Transverse colon (tissue), 4 donors: ENCODE measurements around the gene SSX2IP. TPM values are rescaled to one million over a fixed set of nuclear protein-coding genes. Genes with fewer than 3 reads are reported as not detected.

Experiments used
- DNase-seq: peaks from one replicate; pipeline ENCODE4 v3.0.0-alpha.2; 2019
- H3K27ac ChIP-seq, 4 donors: fragments of 200-600 bp; sonication (generic); 2 replicates each; pipeline ENCODE4 v1.5.1; 2016 to 2018; ENCODE audit warnings: inconsistent platforms in 4 of 4
- H3K27me3 ChIP-seq: fragments of 200-600 bp; sonication (generic); 2 replicates; pipeline ENCODE4 v1.5.1; 2017; ENCODE audit warnings: inconsistent platforms
- H3K36me3 ChIP-seq, 4 donors: fragments of 200-600 bp; sonication (generic); 2 replicates each; pipeline ENCODE4 v1.5.1; 2017 to 2019; ENCODE audit warnings: inconsistent platforms in 4 of 4
- H3K4me1 ChIP-seq, 4 donors: fragments of 200-600 bp; sonication (generic); 2 replicates each; pipeline ENCODE4 v1.5.1; 2017 to 2020; ENCODE audit warnings: inconsistent platforms in 4 of 4
- H3K4me3 ChIP-seq, 4 donors: fragments of 200-600 bp; sonication (generic); 1 replicate in 1 of 4; 2 replicates in 3 of 4; pipeline versions ENCODE4 v1.5.1 to v1.6.1; 2017 to 2019; ENCODE audit warnings: inconsistent platforms in 4 of 4
- H3K9me3 ChIP-seq, 2 donors: fragments of 200-600 bp; sonication (generic); 2 replicates each; pipeline ENCODE4 v1.5.1; 2017 to 2019; ENCODE audit warnings: inconsistent platforms in 2 of 2
- EP300 ChIP-seq: sonication (generic); formaldehyde crosslinking; IDR thresholded peaks from one replicate; pipeline ENCODE4 v1.6.1; 2017; ENCODE audit warnings: antibody characterized with exemption, low read depth
- POLR2A ChIP-seq: fragments of 450-650 bp; IDR thresholded peaks from one replicate; pipeline ENCODE4 v1.6.1; 2016; ENCODE audit warnings: antibody characterized with exemption, mild to moderate bottlenecking, moderate library complexity
- POLR2AphosphoS5 ChIP-seq, 3 donors: sonication (generic); formaldehyde crosslinking; IDR thresholded peaks; one replicate each; pipeline ENCODE4 v1.6.1; 2016; ENCODE audit warnings: antibody characterized with exemption in 3 of 3
- WGBS, 2 donors: methylation state at CpG; one replicate each; pipeline ENCODE4 v1.1.5; 2018; ENCODE audit warnings: low coverage in 1 of 2; 5-methylcytosine and 5-hydroxymethylcytosine counted together
- in situ Hi-C, 4 donors: fragments of 200-750 bp; cut with MboI; loops; one replicate each; pipeline versions ENCODE4 v1.15.0 to v1.15.1; 2017; ENCODE audit warnings: low sequenced_read_pairs in 3 of 4, low pct_ligation_motif_present in 1 of 4, low pct_unique_long_range_greater_than_20kb in 1 of 4
- intact Hi-C: fragments of 100-400 bp; cut with DNase I; formaldehyde crosslinking; loops from one replicate; pipeline ENCODE4 v1.15.1; 2023; ENCODE audit warnings: low total_unique reads
- total RNA-seq, 4 donors: library from RNA; depleted of rRNA; stranded (reverse); fragments of >200 nt; gene quantifications; one replicate each; pipeline ENCODE4 v1.1.0, GENCODE V29; 2016
- TF ChIP-seq, protein P1 (sequence below), 5 experiments: fragments of 200-600 bp in 3 of 5; fragments of 450-650 bp in 2 of 5; sonication (generic) in 3 of 5; IDR thresholded peaks; 1 replicate in 2 of 5; 2 replicates in 3 of 5; pipeline ENCODE4 v1.5.1; 2016 to 2017; ENCODE audit warnings: antibody characterized with exemption in 5 of 5, inconsistent platforms in 3 of 5, mild to moderate bottlenecking in 2 of 5, moderate library complexity in 1 of 5

SSX2IP gene
- total RNA-seq, 4 donors from 2014 or later: 7.1 to 15.2 (median 11.4) TPM

DNA sequence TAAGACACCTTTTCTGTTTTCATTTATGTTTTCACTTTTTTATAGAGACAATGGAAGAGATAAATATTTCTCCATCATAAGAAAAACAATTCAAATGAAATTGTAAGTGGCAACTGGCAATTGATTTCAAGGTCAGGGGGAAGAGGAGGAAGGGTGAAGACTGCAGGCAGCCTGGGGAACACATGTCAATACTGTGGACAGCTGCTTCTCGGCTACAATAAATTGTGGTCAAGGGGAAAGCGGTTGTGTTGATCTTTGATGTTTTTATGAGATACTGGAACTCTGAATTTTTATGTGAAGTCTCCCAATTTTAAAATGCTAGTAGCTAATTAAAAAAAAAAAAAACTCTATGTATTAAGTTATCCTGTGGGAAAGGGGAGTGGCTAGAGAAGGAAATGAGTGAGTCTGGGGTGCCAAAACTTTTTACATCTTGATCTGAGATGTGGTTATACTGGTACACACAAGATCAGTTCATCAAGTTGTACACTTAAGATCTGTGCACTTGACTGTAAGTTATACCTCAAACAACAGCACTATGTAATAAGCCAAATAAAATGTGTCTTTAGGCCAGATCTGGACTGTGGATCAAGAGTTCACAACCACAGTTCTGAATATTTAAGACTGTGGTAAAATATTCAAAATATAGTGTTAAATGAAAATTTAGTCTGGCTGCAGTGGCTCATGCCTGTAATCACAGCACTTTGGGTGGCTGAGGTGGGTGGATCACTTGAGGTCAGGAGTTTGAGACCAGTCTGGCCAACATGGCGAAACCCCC is 18.0 kb downstream of the SSX2IP start:
- TF ChIP-seq, protein P1, sequence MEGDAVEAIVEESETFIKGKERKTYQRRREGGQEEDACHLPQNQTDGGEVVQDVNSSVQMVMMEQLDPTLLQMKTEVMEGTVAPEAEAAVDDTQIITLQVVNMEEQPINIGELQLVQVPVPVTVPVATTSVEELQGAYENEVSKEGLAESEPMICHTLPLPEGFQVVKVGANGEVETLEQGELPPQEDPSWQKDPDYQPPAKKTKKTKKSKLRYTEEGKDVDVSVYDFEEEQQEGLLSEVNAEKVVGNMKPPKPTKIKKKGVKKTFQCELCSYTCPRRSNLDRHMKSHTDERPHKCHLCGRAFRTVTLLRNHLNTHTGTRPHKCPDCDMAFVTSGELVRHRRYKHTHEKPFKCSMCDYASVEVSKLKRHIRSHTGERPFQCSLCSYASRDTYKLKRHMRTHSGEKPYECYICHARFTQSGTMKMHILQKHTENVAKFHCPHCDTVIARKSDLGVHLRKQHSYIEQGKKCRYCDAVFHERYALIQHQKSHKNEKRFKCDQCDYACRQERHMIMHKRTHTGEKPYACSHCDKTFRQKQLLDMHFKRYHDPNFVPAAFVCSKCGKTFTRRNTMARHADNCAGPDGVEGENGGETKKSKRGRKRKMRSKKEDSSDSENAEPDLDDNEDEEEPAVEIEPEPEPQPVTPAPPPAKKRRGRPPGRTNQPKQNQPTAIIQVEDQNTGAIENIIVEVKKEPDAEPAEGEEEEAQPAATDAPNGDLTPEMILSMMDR (IDR thresholded peaks at IDR 0.05): no peak
- TF ChIP-seq EP300 (no peak), POLR2AphosphoS5 (IDR thresholded peaks at IDR 0.05) (no peak)
- H3K27me3 ChIP-seq: no peaks in the 10 kb centered on the region
- no peak overlapping the region for H3K27ac ChIP-seq
- in situ Hi-C loops (no loop called here), intact Hi-C loops (loop anchor here (10.0 kb wide), 1 partner anchor 83 kb away; no protein-coding TSS in a partner anchor)
- H3K36me3 ChIP-seq: no peaks in the 10 kb centered on the region
- DNase-seq: no peak
- H3K4me1 ChIP-seq: peaks cover 0 to 4% (median 0%) of the 10 kb centered on the region in 4 donors
- H3K4me3 ChIP-seq: no peak overlapping the region
- no peaks in the 10 kb centered on the region for H3K9me3 ChIP-seq
- 71 to 82% methylated on average over 2 to 3 of the region's 3 CpGs for WGBS, 2 donors

DNA sequence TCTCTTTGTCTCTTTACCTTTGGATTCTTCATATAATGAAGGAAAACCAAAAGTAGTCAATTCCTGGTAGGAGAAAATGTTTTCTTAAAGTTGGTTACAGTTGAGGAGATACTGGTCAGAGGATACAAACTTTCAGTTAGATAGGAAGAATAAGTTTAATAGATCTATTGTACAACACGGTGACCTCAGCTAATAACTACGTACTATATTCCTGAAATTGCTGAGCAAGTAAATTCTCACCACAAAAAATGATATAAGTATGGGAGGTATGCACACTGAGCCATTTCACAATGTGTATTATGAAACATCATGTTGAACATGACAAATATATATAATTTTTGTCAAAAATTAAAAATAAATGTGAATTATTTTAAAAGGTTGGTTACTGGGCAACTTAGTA is 20.4 kb downstream of the SSX2IP start:
- 83 to 90% methylated on average over 2 of the region's 2 CpGs for WGBS, 2 donors

DNA sequence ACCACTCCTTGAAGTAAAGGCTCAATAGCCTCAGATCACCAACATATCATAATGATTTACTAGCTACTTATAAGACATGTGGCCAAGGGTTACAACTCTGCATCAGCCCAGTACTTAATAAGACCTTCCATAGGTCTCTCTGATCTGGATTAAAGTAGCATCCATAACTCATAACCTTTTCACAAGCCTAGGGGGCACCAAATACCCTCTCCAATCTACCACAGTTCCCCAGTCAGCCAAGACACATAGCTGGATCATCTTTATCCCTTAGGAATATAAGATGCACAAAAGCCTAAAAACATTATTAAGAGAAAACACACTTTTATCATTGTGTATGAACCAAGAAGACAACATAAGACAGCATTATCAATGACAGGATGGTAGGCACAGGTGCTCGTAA is 22.1 kb downstream of the SSX2IP start:
- no peak overlapping the region for H3K4me3 ChIP-seq
- TF ChIP-seq, protein P1 (IDR thresholded peaks at IDR 0.05): peak in 1 of 5 experiments; percentile 13
- TF ChIP-seq POLR2AphosphoS5 (IDR thresholded peaks at IDR 0.05): no peak
- TF ChIP-seq POLR2A: no peak
- no peak for TF ChIP-seq EP300
- no peaks in the 10 kb centered on the region for H3K9me3 ChIP-seq
- WGBS, 2 donors: 95 to 100% methylated on average over 1 of the region's 1 CpG
- no peak overlapping the region for H3K27ac ChIP-seq
- intact Hi-C loops: no loop called here
- no peaks in the 10 kb centered on the region for H3K36me3 ChIP-seq
- no peaks in the 10 kb centered on the region for H3K27me3 ChIP-seq
- in situ Hi-C loops: no loop called here
- no peaks in the 10 kb centered on the region for H3K4me1 ChIP-seq
- no peak for DNase-seq

More for the DNA sequence above, 20.4 kb downstream of the SSX2IP start:
- no peak for DNase-seq
- H3K4me1 ChIP-seq: peaks cover 0 to 1% (median 0%) of the 10 kb centered on the region in 4 donors
- intact Hi-C loops (loop anchor here (10.0 kb wide), 1 partner anchor 85 kb away; no protein-coding TSS in a partner anchor), in situ Hi-C loops (no loop called here)
- H3K9me3 ChIP-seq: no peaks in the 10 kb centered on the region
- TF ChIP-seq, protein P1 (IDR thresholded peaks at IDR 0.05): no peak
- TF ChIP-seq EP300 (no peak), POLR2A (no peak), POLR2AphosphoS5 (IDR thresholded peaks at IDR 0.05) (no peak)
- no peaks in the 10 kb centered on the region for H3K27me3 ChIP-seq
- H3K4me3 ChIP-seq: no peak overlapping the region
- H3K27ac ChIP-seq: no peak overlapping the region
- no peaks in the 10 kb centered on the region for H3K36me3 ChIP-seq

DNA sequence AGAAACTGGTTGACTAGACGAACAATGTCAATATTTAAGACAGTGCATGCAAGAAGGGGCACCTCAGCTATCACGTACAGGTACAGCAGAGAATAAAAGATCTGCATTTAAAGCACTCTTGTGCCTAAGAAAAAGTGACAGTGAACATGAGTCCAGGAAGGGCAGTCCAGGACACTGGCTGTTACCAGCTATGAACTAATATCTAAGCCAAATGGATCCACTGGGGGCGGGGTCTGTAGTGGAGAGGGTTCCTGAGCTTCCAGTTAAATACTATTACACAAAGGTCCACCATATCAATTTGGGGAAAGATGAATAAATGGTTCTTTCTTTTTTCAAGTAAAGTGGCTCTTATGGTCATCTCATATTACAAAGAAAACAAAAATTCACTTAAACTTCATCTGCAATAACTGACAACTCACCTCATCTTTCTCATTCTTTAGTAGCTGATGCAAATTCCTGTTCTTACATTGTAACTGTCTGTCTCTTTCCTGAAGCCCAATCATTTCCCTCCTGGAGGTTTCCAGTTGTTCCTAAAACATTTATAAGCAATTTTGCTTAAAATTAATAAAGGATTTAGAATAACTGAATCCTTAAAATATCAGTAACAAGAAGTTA is 24.5 kb downstream of the SSX2IP start:
- Histone ChIP-seq H3K27ac (no peak overlapping the region), H3K36me3 (no peaks in the 10 kb centered on the region), H3K27me3 (no peaks in the 10 kb centered on the region), H3K9me3 (no peaks in the 10 kb centered on the region), H3K4me3 (no peak overlapping the region), H3K4me1 (no peaks in the 10 kb centered on the region)
- no peak for DNase-seq
- in situ Hi-C loops (no loop called here), intact Hi-C loops (no loop called here)
- TF ChIP-seq POLR2A (no peak), EP300 (no peak), POLR2AphosphoS5 (IDR thresholded peaks at IDR 0.05) (no peak)
- TF ChIP-seq, protein P1 (IDR thresholded peaks at IDR 0.05): no peak
- 92 to 95% methylated on average over 3 of the region's 3 CpGs for WGBS, 2 donors
